ENCODE data around the gene BLTP3A. TPM values are rescaled to one million over a fixed set of nuclear protein-coding genes. Genes with fewer than 3 reads are reported as not detected.

BLTP3A gene
- total and polyA plus RNA-seq, 10 of the 15 experiments (the other 5 are each of a cell fraction or from before 2014, with no cell fraction given) = 2.7 to 16.7 (median 9.9) TPM

GRCh38 chr6:34745277-34746103 is 46.4 kb upstream of the BLTP3A start (continued):
- TF ChIP-seq SP1 (IDR thresholded peaks at IDR 0.05; ENCODE audit: low read depth, low read length) (no peak), E2F8 (IDR thresholded peaks at IDR 0.05; ENCODE audit: low read depth, partially characterized antibody) (no peak), RBBP5 (conservative IDR thresholded peaks at IDR 0.05) (no peak)

- Histone ChIP-seq H3K36me3 (ENCODE audit: control insufficient read depth in 2 of 2, insufficient read depth in 2 of 2, low read length in 1 of 2) (no peaks in the 10 kb centered on the region), H3K9ac (ENCODE audit: control insufficient read depth, insufficient read depth, low read length) (no peak overlapping the region), H4K20me1 (ENCODE audit: control insufficient read depth, insufficient read depth) (no peaks in the 10 kb centered on the region), H3K4me2 (ENCODE audit: control insufficient read depth, insufficient read depth) (no peak overlapping the region), H2AFZ (ENCODE audit: control insufficient read depth, low read depth, low read length) (no peak overlapping the region), H3K9me3 (replicated peaks; ENCODE audit: control insufficient read depth, insufficient read depth, low read length) (no peaks in the 10 kb centered on the region), H3K27ac (ENCODE audit: control insufficient read depth, insufficient read depth) (no peak overlapping the region), H3K4me1 (ENCODE audit: control insufficient read depth, insufficient read depth, low read length) (no peaks in the 10 kb centered on the region), H3K4me3 (no peak overlapping the region), H3K79me2 (ENCODE audit: control insufficient read depth, insufficient read depth, low read length) (no peaks in the 10 kb centered on the region), H3K27me3 (replicated peaks in 1 of 2; ENCODE audit: control insufficient read depth in 2 of 2, insufficient read depth in 2 of 2, low read length in 1 of 2) (no peaks in the 10 kb centered on the region)
- in situ Hi-C loops (cut with MboI) (no loop called here), intact Hi-C loops (cut with micrococcal nuclease; ENCODE audit: unreplicated experiment) (no loop called here)
- WGBS (ENCODE audit: insufficient coverage, insufficient replicate concordance, low lambda C conversion rate, missing lambda C conversion rate) = 67% methylated on average over 6 of the region's 6 CpGs
- ChIA-PET CTCF (interaction anchor here (1.6 kb wide), 1 partner anchor 9 kb away, joined by 7 read pairs; no protein-coding TSS in a partner anchor), RAD21 (ENCODE audit: unreplicated experiment) (interaction anchor here (1.8 kb wide), 1 partner anchor 9 kb away, joined by 4 read pairs; no protein-coding TSS in a partner anchor), POLR2A (interaction anchor here (0.9 kb wide), 1 partner anchor 80 kb away, joined by 3 read pairs; no protein-coding TSS in a partner anchor), SMC1A (ENCODE audit: uncharacterized antibody, unreplicated experiment) (interaction anchor here (0.9 to 2.0 kb wide), 6 partner anchors 9 to 153 kb away, joined by 3 to 7 read pairs (median 3); no protein-coding TSS in a partner anchor)
- DNase-seq (ENCODE audit: low read depth, low spot score) (no peak), ATAC-seq (no peak), FAIRE-seq (no peak)
- no TSS peak for BruUV-seq (replicated peaks)
- TF ChIP-seq ESRRA (IDR thresholded peaks at IDR 0.05; ENCODE audit: low read length) (no peak), RAD21 (IDR thresholded peaks at IDR 0.05; ENCODE audit: insufficient read depth, low read depth, low read length) (no peak), WRNIP1 (IDR thresholded peaks at IDR 0.05; ENCODE audit: borderline replicate concordance, low read depth, low read length) (no peak), TARDBP (IDR thresholded peaks at IDR 0.05; ENCODE audit: borderline replicate concordance) (no peak)
- TF ChIP-seq, protein P1, sequence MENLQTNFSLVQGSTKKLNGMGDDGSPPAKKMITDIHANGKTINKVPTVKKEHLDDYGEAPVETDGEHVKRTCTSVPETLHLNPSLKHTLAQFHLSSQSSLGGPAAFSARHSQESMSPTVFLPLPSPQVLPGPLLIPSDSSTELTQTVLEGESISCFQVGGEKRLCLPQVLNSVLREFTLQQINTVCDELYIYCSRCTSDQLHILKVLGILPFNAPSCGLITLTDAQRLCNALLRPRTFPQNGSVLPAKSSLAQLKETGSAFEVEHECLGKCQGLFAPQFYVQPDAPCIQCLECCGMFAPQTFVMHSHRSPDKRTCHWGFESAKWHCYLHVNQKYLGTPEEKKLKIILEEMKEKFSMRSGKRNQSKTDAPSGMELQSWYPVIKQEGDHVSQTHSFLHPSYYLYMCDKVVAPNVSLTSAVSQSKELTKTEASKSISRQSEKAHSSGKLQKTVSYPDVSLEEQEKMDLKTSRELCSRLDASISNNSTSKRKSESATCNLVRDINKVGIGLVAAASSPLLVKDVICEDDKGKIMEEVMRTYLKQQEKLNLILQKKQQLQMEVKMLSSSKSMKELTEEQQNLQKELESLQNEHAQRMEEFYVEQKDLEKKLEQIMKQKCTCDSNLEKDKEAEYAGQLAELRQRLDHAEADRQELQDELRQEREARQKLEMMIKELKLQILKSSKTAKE (IDR thresholded peaks at IDR 0.05; ENCODE audit: low read depth, poor library complexity, severe bottlenecking) = no peak
- TF ChIP-seq, protein P2, sequence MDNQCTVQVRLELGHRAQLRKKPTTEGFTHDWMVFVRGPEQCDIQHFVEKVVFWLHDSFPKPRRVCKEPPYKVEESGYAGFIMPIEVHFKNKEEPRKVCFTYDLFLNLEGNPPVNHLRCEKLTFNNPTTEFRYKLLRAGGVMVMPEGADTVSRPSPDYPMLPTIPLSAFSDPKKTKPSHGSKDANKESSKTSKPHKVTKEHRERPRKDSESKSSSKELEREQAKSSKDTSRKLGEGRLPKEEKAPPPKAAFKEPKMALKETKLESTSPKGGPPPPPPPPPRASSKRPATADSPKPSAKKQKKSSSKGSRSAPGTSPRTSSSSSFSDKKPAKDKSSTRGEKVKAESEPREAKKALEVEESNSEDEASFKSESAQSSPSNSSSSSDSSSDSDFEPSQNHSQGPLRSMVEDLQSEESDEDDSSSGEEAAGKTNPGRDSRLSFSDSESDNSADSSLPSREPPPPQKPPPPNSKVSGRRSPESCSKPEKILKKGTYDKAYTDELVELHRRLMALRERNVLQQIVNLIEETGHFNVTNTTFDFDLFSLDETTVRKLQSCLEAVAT (IDR thresholded peaks at IDR 0.05) = no peak
- TF ChIP-seq, protein P3, sequence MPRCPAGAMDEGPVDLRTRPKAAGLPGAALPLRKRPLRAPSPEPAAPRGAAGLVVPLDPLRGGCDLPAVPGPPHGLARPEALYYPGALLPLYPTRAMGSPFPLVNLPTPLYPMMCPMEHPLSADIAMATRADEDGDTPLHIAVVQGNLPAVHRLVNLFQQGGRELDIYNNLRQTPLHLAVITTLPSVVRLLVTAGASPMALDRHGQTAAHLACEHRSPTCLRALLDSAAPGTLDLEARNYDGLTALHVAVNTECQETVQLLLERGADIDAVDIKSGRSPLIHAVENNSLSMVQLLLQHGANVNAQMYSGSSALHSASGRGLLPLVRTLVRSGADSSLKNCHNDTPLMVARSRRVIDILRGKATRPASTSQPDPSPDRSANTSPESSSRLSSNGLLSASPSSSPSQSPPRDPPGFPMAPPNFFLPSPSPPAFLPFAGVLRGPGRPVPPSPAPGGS (IDR thresholded peaks at IDR 0.05; ENCODE audit: borderline replicate concordance, insufficient read depth, low read depth, low read length, poor library complexity, severe bottlenecking) = no peak
- TF ChIP-seq, protein P4, sequence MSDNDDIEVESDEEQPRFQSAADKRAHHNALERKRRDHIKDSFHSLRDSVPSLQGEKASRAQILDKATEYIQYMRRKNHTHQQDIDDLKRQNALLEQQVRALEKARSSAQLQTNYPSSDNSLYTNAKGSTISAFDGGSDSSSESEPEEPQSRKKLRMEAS (IDR thresholded peaks at IDR 0.05; ENCODE audit: low read depth, low read length) = no peak
These were observed 45.6 kb upstream of the BLTP3A start for GRCh38 chr6:34746104-34746846.

Data from GM12878 (cell line).